ENCODE results near the gene BCL6. TPM values are rescaled to one million over a fixed set of nuclear protein-coding genes. Genes with fewer than 3 reads are reported as not detected.

The BCL6 gene
- total and polyA plus RNA-seq, 2 experiments from 2014 or later = 2.6 to 5.9 TPM

DNA sequence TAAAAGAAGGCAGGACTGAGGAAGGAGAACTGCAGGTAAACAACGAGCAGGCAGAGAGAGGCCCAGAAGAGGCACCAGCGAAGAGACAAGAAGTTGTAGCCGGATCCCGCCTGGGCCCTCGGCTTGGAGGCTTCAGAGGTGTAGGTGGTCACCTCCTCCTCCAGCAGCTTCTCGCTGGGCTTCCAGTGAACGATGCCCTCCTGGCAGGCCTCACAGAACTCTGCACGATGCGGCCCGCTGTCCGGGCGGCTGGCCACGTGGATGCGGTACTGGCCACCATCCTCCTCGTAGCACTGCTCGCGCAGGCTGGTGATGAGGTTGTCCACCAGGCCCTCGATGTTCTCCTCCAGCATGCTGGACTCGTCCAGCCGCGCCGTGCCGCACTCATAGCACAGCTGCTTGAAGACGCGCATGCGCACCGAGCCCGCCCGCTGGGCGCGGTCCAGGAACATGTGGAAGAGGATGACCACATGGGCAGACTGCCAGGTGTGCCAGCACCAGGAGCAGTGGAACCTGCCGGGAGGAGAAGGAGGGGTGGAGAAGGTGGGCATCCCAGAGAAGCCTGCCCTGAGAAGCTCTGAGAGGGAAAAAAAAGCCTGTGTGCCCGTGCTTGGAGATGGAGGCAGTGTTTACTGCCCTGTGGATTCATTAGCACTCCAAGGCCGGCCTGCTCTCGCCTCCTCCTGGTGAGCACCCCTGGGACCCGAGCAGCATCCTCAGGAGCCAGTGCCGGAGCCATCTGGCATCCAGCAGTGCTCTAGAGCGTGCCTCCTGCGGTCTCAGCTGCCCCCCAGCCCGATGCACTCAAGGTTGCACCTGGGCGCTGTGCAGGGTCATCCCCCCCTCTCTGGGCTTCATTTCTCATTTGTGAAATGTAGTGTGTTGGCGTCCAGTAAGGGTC, 46.5 kb downstream of the BCL6 start:
- ATAC-seq = no peak
- H3K36me3 ChIP-seq (ENCODE audit: insufficient read depth) = no peaks in the 10 kb centered on the region
- H3K4me1 ChIP-seq (ENCODE audit: insufficient read depth) = no peaks in the 10 kb centered on the region
- no peak overlapping the region for H3K4me3 Mint-ChIP-seq
- H3K4me2 ChIP-seq = no peak overlapping the region
- no peaks in the 10 kb centered on the region for H3K79me2 ChIP-seq (replicated peaks; ENCODE audit: insufficient read depth)
- H3F3A ChIP-seq (replicated peaks; ENCODE audit: low read depth) = no peaks in the 10 kb centered on the region
- DNase-seq (ENCODE audit: low spot score) = no peak
- H3K4me3 ChIP-seq = no peak overlapping the region
- no peaks in the 10 kb centered on the region for H4K20me1 ChIP-seq (replicated peaks; ENCODE audit: insufficient read depth)
- H3K9me2 ChIP-seq (ENCODE audit: insufficient read depth) = no peaks in the 10 kb centered on the region
- H3K27me3 Mint-ChIP-seq (ENCODE audit: insufficient read depth, low read depth, poor library complexity) = no peaks in the 10 kb centered on the region
- H3K4me1 Mint-ChIP-seq = no peaks in the 10 kb centered on the region
- TF ChIP-seq REST (IDR thresholded peaks at IDR 0.05; ENCODE audit: unreplicated experiment) (no peak), ZNF331 (CRISPR knock-in tag; IDR thresholded peaks at IDR 0.05; ENCODE audit: low read depth) (no peak), STAT1 (IDR thresholded peaks at IDR 0.05; ENCODE audit: unreplicated experiment) (no peak), POLR2AphosphoS5 (IDR thresholded peaks at IDR 0.05; ENCODE audit: low read depth) (no peak), ZNF114 (CRISPR knock-in tag; IDR thresholded peaks at IDR 0.05) (no peak), EZH2phosphoT487 (IDR thresholded peaks at IDR 0.05; ENCODE audit: unreplicated experiment) (no peak), ZNF462 (CRISPR knock-in tag; IDR thresholded peaks at IDR 0.05) (no peak), EZH2 (IDR thresholded peaks at IDR 0.05; ENCODE audit: low read depth, unreplicated experiment) (no peak), CREB1 (CRISPR knock-in tag; IDR thresholded peaks at IDR 0.05; ENCODE audit: low read depth) (no peak), NANOG (IDR thresholded peaks at IDR 0.05; ENCODE audit: borderline replicate concordance) (no peak), JUNB (IDR thresholded peaks at IDR 0.05; ENCODE audit: unreplicated experiment) (no peak)
- TF ChIP-seq, protein P1, sequence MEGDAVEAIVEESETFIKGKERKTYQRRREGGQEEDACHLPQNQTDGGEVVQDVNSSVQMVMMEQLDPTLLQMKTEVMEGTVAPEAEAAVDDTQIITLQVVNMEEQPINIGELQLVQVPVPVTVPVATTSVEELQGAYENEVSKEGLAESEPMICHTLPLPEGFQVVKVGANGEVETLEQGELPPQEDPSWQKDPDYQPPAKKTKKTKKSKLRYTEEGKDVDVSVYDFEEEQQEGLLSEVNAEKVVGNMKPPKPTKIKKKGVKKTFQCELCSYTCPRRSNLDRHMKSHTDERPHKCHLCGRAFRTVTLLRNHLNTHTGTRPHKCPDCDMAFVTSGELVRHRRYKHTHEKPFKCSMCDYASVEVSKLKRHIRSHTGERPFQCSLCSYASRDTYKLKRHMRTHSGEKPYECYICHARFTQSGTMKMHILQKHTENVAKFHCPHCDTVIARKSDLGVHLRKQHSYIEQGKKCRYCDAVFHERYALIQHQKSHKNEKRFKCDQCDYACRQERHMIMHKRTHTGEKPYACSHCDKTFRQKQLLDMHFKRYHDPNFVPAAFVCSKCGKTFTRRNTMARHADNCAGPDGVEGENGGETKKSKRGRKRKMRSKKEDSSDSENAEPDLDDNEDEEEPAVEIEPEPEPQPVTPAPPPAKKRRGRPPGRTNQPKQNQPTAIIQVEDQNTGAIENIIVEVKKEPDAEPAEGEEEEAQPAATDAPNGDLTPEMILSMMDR (conservative IDR thresholded peaks at IDR 0.05; ENCODE audit: low read depth in 2 of 2) = no peak
- TF ChIP-seq, protein P2, sequence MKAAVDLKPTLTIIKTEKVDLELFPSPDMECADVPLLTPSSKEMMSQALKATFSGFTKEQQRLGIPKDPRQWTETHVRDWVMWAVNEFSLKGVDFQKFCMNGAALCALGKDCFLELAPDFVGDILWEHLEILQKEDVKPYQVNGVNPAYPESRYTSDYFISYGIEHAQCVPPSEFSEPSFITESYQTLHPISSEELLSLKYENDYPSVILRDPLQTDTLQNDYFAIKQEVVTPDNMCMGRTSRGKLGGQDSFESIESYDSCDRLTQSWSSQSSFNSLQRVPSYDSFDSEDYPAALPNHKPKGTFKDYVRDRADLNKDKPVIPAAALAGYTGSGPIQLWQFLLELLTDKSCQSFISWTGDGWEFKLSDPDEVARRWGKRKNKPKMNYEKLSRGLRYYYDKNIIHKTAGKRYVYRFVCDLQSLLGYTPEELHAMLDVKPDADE (IDR thresholded peaks at IDR 0.05) = no peak
- H3K27ac ChIP-seq (ENCODE audit: low read depth) = no peak overlapping the region
- H3K36me3 Mint-ChIP-seq (ENCODE audit: low read depth) = no peaks in the 10 kb centered on the region
- H3K27me3 ChIP-seq (ENCODE audit: insufficient read depth) = no peaks in the 10 kb centered on the region
- no peaks in the 10 kb centered on the region for H3K9me3 Mint-ChIP-seq
- H2AFZ ChIP-seq = no peak overlapping the region
- no peak overlapping the region for H3K27ac Mint-ChIP-seq
